Measurements from ENCODE around the gene LRP1B. TPM values are rescaled to one million over a fixed set of nuclear protein-coding genes. Genes with fewer than 3 reads are reported as not detected.

Gene LRP1B
- polyA plus RNA-seq, 2 of the 4 experiments (the other 2 are of a cell fraction): 0.03 TPM; not detected in 1

DNA sequence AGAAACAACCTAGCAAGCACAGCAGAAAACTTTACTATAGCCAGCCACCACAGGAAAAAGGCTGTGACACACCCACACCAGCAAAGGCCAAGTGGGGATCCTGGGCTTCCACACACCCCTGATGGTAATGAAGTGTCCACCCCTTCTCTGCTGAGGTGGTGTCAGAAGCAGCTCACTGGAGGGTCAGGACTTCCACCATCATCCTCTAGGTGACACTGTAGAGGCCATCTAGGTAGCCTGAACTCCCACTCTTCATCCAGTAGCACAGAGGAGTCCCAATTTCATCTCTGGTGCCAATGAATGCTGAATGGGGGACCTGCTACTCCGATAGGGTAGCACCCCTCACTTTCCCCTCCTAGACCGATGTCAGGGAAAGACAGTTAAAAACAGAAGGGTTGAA is 1544.4 kb downstream of the LRP1B start:
- FAIRE-seq (no peak), DNase-seq (ENCODE audit: low read depth in 1 of 2, low spot score in 1 of 2) (peak; percentile 27 to 63), ATAC-seq (peak; percentile 97 to 100)
- 44% methylated on average over 2 of the region's 2 CpGs for WGBS (ENCODE audit: missing lambda C conversion rate)
- peak overlapping the region; percentile 12; the same call in 1 of the 3 replicates for H3K4me2 ChIP-seq
- H3K4me3 ChIP-seq: no peak overlapping the region
- POLR2A ChIA-PET: no interaction called here
- no peaks in the 10 kb centered on the region for H3K9me3 ChIP-seq
- TF ChIP-seq FOXS1 (CRISPR knock-in tag; IDR thresholded peaks at IDR 0.05) (no peak), RAD21 (conservative IDR thresholded peaks at IDR 0.05 in 1 of 2, IDR thresholded peaks at IDR 0.05 in 1 of 2) (peak; percentile 46 to 65; a peak in 4 of 5 replicates), SMC3 (IDR thresholded peaks at IDR 0.05) (peak; percentile 52), TFCP2L1 (CRISPR knock-in tag; IDR thresholded peaks at IDR 0.05) (no peak), TP53 (CRISPR knock-in tag; IDR thresholded peaks at IDR 0.05) (no peak), CBX8 (IDR thresholded peaks at IDR 0.05) (no peak)
- TF ChIP-seq, protein P1, sequence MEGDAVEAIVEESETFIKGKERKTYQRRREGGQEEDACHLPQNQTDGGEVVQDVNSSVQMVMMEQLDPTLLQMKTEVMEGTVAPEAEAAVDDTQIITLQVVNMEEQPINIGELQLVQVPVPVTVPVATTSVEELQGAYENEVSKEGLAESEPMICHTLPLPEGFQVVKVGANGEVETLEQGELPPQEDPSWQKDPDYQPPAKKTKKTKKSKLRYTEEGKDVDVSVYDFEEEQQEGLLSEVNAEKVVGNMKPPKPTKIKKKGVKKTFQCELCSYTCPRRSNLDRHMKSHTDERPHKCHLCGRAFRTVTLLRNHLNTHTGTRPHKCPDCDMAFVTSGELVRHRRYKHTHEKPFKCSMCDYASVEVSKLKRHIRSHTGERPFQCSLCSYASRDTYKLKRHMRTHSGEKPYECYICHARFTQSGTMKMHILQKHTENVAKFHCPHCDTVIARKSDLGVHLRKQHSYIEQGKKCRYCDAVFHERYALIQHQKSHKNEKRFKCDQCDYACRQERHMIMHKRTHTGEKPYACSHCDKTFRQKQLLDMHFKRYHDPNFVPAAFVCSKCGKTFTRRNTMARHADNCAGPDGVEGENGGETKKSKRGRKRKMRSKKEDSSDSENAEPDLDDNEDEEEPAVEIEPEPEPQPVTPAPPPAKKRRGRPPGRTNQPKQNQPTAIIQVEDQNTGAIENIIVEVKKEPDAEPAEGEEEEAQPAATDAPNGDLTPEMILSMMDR (IDR thresholded peaks at IDR 0.05): peak; percentile 48
- no peaks in the 10 kb centered on the region; the same call in 2 of the 3 replicates for H3K4me1 ChIP-seq
- CTCF ChIA-PET: interaction anchor here (0.6 to 1.7 kb wide), 7 partner anchors 12 to 277 kb away, joined by 3 to 5 read pairs (median 4); no protein-coding TSS in a partner anchor
- no peak overlapping the region for H3K27ac ChIP-seq

DNA sequence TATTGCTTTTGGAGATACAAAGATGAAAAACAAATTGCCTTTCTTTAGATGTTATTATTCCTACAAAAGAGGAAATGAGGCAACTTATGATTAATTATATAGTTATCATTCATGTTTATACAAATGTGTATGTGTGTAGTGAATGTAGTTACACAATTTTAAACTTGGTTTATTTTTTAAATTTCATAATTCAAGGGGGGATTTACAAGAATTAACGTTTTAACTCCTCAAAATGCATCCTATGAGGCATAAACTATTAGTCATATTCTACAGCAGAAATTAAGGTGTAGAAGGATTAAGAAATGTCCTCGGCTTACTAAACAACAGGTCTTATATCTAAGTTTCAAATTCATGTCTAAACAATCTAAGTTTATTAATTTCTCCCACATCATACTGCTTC is 1545.8 kb downstream of the LRP1B start:
- Histone ChIP-seq H3K4me1 (peaks cover 7% of the 10 kb centered on the region; the same call in 2 of the 3 replicates), H3K4me2 (no peak overlapping the region), H3K9me3 (no peaks in the 10 kb centered on the region), H3K27ac (no peak overlapping the region), H3K4me3 (no peak overlapping the region)
- ChIA-PET CTCF (interaction anchor here (0.6 kb wide), 1 partner anchor 65 kb away, joined by 3 read pairs; no protein-coding TSS in a partner anchor), POLR2A (no interaction called here)
- ATAC-seq (no peak), DNase-seq (ENCODE audit: low read depth in 1 of 2, low spot score in 1 of 2) (no peak), FAIRE-seq (no peak)
- WGBS (ENCODE audit: missing lambda C conversion rate): 17% methylated on average over 2 of the region's 2 CpGs
- TF ChIP-seq, protein P2, sequence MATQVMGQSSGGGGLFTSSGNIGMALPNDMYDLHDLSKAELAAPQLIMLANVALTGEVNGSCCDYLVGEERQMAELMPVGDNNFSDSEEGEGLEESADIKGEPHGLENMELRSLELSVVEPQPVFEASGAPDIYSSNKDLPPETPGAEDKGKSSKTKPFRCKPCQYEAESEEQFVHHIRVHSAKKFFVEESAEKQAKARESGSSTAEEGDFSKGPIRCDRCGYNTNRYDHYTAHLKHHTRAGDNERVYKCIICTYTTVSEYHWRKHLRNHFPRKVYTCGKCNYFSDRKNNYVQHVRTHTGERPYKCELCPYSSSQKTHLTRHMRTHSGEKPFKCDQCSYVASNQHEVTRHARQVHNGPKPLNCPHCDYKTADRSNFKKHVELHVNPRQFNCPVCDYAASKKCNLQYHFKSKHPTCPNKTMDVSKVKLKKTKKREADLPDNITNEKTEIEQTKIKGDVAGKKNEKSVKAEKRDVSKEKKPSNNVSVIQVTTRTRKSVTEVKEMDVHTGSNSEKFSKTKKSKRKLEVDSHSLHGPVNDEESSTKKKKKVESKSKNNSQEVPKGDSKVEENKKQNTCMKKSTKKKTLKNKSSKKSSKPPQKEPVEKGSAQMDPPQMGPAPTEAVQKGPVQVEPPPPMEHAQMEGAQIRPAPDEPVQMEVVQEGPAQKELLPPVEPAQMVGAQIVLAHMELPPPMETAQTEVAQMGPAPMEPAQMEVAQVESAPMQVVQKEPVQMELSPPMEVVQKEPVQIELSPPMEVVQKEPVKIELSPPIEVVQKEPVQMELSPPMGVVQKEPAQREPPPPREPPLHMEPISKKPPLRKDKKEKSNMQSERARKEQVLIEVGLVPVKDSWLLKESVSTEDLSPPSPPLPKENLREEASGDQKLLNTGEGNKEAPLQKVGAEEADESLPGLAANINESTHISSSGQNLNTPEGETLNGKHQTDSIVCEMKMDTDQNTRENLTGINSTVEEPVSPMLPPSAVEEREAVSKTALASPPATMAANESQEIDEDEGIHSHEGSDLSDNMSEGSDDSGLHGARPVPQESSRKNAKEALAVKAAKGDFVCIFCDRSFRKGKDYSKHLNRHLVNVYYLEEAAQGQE (IDR thresholded peaks at IDR 0.05): no peak
- TF ChIP-seq RNF2 (IDR thresholded peaks at IDR 0.05; ENCODE audit: borderline replicate concordance, low read depth): no peak
- TF ChIP-seq, protein P3, sequence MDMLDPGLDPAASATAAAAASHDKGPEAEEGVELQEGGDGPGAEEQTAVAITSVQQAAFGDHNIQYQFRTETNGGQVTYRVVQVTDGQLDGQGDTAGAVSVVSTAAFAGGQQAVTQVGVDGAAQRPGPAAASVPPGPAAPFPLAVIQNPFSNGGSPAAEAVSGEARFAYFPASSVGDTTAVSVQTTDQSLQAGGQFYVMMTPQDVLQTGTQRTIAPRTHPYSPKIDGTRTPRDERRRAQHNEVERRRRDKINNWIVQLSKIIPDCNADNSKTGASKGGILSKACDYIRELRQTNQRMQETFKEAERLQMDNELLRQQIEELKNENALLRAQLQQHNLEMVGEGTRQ (IDR thresholded peaks at IDR 0.05): no peak
- no peak for TF ChIP-seq NFE2L2 (conservative IDR thresholded peaks at IDR 0.05; ENCODE audit: low read length)
- no peak for TF ChIP-seq POLR2AphosphoS2 (conservative IDR thresholded peaks at IDR 0.05; ENCODE audit: low read length)
- no peak for TF ChIP-seq CHD4 (IDR thresholded peaks at IDR 0.05; ENCODE audit: borderline replicate concordance)
- TF ChIP-seq, protein P4, sequence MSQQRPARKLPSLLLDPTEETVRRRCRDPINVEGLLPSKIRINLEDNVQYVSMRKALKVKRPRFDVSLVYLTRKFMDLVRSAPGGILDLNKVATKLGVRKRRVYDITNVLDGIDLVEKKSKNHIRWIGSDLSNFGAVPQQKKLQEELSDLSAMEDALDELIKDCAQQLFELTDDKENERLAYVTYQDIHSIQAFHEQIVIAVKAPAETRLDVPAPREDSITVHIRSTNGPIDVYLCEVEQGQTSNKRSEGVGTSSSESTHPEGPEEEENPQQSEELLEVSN (IDR thresholded peaks at IDR 0.05; ENCODE audit: borderline replicate concordance, low read depth): no peak
- TF ChIP-seq JUN (IDR thresholded peaks at IDR 0.05): no peak
- TF ChIP-seq HDAC2 (IDR thresholded peaks at IDR 0.05): no peak
- TF ChIP-seq, protein P5, sequence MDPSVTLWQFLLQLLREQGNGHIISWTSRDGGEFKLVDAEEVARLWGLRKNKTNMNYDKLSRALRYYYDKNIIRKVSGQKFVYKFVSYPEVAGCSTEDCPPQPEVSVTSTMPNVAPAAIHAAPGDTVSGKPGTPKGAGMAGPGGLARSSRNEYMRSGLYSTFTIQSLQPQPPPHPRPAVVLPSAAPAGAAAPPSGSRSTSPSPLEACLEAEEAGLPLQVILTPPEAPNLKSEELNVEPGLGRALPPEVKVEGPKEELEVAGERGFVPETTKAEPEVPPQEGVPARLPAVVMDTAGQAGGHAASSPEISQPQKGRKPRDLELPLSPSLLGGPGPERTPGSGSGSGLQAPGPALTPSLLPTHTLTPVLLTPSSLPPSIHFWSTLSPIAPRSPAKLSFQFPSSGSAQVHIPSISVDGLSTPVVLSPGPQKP (IDR thresholded peaks at IDR 0.05; ENCODE audit: low read depth, low read length): no peak
- no peak for TF ChIP-seq RFX5 (IDR thresholded peaks at IDR 0.05)
- no peak for TF ChIP-seq RCOR1 (IDR thresholded peaks at IDR 0.05; ENCODE audit: low read depth, low read length)
- TF ChIP-seq, protein P6, sequence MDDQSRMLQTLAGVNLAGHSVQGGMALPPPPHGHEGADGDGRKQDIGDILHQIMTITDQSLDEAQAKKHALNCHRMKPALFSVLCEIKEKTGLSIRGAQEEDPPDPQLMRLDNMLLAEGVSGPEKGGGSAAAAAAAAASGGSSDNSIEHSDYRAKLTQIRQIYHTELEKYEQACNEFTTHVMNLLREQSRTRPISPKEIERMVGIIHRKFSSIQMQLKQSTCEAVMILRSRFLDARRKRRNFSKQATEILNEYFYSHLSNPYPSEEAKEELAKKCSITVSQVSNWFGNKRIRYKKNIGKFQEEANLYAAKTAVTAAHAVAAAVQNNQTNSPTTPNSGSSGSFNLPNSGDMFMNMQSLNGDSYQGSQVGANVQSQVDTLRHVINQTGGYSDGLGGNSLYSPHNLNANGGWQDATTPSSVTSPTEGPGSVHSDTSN (IDR thresholded peaks at IDR 0.05): no peak
- TF ChIP-seq KDM5A (IDR thresholded peaks at IDR 0.05): no peak
- no peak for TF ChIP-seq HOXB5 (CRISPR knock-in tag; IDR thresholded peaks at IDR 0.05)

Measured in A549 (cell line).